ENCODE data around the gene DOK1.

DOK1 gene

GRCh38 chr2:74567881-74568280 lies 13.4 kb downstream of the DOK1 start:
- DNase-seq (ENCODE audit: low read depth, low spot score) = no peak

GRCh38 chr2:74569686-74570085 lies 15.2 kb downstream of the DOK1 start:
- DNase-seq (ENCODE audit: low read depth, low spot score) = no peak

DNA sequence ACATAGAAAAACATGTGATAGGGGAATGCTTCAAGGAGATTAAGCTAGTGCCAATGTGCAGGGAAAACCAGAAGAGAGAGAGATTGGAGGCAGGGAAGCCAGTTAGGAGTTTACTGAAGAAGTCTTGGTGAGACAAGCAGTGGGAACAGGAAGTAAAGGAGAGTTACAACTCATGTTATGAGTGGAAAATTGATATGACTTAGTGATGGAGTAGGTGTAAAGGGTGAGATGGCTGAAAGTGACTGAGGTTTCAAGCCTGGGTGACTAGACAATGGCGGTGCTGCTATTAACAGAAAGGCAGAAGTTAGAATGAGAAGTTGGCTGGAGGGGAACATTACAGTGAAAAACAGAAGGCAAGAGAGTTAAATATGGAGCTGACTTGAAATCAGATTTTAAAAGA lies 16.5 kb downstream of the DOK1 start:
- no peak for DNase-seq (ENCODE audit: low read depth, low spot score)

DNA sequence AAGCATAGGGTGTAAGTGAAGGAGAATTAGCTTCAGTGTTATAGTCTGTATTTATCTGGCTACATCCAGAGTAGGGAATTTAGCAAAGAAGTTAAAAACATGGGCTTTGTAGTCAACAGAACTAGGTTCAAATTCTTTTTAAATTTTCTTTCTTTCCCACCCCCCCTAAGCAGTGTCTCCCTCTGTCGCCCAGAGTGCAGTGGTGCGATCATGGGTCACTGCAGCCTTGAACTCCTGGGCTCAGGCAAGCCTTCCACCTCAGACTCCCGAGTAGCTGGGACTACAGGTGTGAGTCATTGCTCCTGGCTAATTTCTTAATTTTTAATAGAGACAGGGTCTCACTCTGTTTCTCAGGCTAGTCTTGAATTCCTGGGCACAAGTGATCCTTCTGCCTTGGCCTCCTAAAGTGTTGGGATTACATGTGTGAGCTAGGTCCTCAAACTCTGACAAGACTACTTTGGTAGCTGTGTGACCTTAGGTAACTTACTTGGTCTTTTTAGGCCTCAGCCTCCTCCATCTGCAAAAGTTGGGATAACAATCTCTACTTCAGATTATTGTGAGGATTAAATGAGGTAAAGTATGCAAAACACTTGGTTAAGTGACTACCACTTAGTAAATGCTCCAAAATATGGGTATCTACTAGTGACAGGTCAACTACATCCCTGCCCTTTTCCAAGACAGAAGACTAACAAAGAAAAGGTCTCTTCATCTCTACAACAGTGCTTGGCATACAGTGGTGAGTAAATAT lies 17.8 kb downstream of the DOK1 start:
- no peak for DNase-seq (ENCODE audit: low read depth, low spot score)

DNA sequence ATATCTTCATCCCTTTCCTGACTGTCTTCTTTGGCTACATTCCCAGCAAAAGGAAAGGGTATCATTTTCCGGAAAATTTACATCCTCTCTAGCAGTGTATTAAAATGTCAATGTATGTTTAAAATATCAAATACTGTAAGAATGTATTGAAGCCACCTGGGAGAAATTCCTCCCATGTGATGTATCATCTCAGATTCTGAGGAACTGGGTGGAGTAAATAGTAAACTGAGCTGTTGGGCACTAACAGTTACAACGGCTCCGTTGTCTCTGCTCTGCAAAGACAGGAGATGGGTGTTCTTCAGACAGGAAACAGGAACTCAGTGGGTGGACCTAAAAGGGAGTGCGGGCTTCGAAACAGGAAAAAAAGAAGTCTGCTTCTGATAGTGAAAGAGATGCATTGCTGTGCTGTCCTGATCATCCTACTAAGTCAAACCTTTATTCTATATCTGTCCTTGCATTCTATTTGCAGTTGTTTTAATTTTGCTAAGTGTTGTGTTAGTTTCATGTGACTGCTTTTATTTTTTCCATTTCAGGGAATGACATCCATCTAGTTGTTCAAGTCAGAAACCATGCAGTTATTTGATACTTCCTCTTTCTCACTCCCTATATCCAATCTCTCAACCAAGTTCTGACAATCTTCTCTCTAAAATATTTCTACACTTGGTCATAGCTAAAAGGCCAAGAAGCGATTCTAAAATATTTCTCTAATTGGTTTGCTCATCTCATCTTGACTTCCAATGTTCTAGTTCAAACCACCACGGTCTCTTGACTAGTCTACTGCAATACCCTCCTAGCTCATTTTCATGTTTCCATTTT lies 19.4 kb downstream of the DOK1 start:
- no peak for DNase-seq (ENCODE audit: low read depth, low spot score)

- DNase-seq (ENCODE audit: low read depth, low spot score) = no peak
Measured at GRCh38 chr2:74575320-74575719, 20.8 kb downstream of the DOK1 start.

DNA sequence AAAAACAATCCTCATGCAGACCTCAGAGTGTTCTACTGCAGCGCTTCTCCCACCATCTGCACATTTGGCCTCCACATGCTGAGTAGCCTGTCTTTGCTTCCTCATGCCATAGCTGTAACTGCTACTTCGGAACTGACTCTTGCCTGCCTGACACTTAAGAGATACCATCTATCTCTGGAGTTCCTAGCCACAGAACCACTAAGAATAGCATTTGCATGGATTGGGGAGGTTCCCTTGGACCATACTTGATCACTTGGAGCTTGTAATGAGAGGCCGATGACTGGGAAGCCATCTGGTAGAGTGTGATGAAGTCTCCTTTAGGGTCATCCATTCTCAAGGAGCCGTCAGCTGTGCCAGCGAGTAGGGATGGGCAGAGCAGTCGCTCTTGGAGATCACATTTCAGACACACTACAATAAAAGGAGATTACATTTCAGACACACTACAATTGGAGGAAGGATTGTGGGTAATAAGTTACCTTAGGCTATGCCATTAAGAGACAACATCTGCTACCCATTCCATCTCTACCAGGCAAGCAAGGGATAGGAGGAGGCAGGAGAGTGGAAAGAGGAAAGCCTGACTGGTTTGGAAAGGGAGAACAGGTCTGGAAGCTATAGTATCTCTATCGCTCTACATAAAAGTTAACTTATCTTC lies 21.8 kb downstream of the DOK1 start:
- no peak for DNase-seq (ENCODE audit: low read depth, low spot score)

GRCh38 chr2:74576863-74577229 lies 22.3 kb downstream of the DOK1 start:
- no peak for DNase-seq (ENCODE audit: low read depth, low spot score)

GRCh38 chr2:74577448-74577847 lies 22.9 kb downstream of the DOK1 start:
- DNase-seq (ENCODE audit: low read depth, low spot score) = no peak

GRCh38 chr2:74578408-74578807 lies 23.9 kb downstream of the DOK1 start:
- DNase-seq (ENCODE audit: low read depth, low spot score) = no peak

GRCh38 chr2:74581463-74581862 lies 26.9 kb downstream of the DOK1 start:
- DNase-seq (ENCODE audit: low read depth, low spot score) = no peak

GRCh38 chr2:74582184-74582583 lies 27.7 kb downstream of the DOK1 start:
- no peak for DNase-seq (ENCODE audit: low read depth, low spot score)

DNA sequence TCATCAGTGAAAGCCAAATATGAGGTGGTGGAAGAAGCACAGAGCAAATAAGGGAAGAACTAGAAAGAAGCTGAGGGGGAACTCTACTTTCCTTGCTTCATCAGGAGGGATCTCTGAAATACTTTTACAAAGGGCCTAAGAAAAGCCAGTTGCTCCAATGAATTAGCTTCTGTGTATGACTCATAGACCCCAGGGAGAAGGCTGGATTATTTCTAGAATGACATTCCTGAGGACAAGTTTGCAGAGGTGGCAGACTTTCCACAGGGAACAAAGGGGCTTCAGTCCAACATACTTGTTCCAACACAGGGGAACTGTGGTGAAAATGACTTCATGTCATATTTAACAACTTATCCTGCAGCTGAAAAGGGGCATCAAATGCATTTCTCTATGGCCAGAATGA lies 29.0 kb downstream of the DOK1 start:
- no peak for DNase-seq (ENCODE audit: low read depth, low spot score)

DNA sequence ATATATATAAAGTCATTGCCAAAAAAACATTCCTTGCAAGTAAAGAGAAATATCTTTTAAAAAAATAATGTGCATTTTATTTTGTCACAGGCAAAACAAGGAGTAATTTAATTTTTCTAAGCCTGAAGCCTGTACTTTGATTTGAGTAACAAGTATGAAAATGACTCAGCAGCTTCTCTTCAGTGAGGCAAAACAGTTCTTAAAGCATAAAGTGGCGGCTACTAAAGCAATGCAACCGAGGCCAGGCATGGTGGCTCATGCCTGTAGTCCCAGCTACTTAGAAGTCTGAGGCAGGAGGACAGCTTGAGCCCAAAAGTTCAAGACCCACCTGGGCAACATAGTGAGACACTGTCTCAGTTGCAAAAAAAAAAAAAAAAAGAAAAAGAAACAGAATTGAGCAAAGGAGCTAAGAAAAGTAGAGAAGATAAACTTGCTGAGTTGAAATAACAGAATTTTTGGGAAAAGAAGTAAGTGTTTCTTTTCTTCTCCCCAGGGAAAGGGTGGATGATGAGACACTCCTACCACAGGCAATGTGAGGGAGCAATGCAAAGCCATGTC lies 29.6 kb downstream of the DOK1 start:
- no peak for DNase-seq (ENCODE audit: low read depth, low spot score)

- no peak for DNase-seq (ENCODE audit: low read depth, low spot score)
Measured at GRCh38 chr2:74585406-74586185, 31.1 kb downstream of the DOK1 start.

DNA sequence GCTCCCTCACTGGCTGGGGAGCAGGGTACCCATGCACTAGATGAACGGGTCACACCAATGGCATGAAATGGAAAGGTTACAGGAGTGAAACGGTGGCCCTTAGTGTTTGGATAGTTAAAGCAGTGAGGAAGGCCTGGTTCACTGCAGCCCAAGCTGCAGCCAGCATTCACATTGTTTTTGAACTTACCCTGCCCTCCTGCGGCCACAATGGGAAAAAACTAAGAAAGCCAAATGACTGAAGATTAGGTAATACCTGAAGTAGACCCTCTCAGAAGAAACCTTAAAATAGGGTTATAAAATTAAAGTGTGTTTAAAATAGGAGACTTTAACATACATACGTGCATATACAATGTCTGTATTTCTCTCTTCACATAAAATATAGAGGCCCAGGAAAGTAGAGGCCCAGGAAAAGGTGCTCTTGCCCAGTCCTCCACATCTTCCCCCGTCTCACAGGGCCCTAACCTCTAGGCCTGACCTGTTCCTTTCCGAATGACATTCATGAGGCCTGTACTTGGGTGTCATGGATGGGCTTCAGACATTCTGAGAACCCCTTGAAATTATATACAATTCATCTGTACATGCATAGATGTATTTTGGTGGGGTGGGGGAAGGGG lies 33.3 kb downstream of the DOK1 start:
- DNase-seq (ENCODE audit: low read depth, low spot score) = peak; percentile 21

GRCh38 chr2:74588664-74589063 lies 34.1 kb downstream of the DOK1 start:
- DNase-seq (ENCODE audit: low read depth, low spot score) = no peak

- no peak for DNase-seq (ENCODE audit: low read depth, low spot score)
Measured at GRCh38 chr2:74593826-74594772, 39.6 kb downstream of the DOK1 start.

DNA sequence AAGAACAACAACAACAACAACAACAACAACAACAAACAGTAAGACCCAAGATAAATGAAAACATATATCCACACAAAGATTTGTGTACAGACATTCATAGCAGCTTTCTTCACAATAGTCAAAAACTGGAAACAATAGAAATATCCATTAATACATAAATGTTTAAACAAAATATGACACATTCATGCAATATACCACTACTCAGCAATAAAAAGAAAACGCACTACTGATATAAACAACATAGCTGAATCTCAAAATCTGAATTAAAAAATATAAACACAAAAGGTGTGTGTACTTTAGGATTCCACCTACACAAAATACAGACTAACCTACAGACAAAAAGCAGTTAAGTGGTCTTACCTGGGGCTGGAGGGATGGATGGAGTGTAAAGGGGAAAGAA lies 42.1 kb downstream of the DOK1 start:
- DNase-seq (ENCODE audit: low read depth, low spot score) = no peak

DNA sequence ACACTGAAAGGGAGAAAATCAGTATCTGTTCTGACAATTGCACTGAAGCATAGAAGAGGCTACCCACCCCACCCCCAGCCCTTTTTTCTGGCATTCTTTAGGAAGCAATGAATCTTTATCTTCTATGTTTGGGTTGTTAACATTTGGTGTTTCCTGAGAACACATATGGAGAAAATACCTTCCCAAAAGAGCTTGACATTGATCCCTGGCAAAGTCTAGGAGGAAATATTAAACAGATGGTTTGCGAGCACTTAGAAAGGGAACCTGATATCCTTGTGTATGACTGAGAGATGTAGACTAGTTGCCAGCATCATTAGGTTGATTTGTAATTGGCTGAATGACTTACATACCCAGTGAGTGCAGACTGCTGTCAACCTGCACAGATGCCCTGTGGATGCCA lies 42.9 kb downstream of the DOK1 start:
- no peak for DNase-seq (ENCODE audit: low read depth, low spot score)

All from activated naive CD8-positive, alpha-beta T cell treated with anti-CD3 and anti-CD28 coated beads, Interleukin-2, amount 50 U/mL, for 16 hours (primary cell).